Central memory CD8-positive, alpha-beta T cell (primary cell): Measurements from ENCODE around the gene RBP3.

Experiments
- ATAC-seq: fragments of 150-1000 bp; cut with Tn5 transposase; replicated peaks from 2 replicates; pipeline ENCODE4 v1.10.0; 2022; ENCODE audit warnings: mild to moderate bottlenecking, moderate FRiP score, moderate number of reproducible peaks; ENCODE audit not compliant: poor library complexity, severe bottlenecking; ENCODE audit errors: extremely low read depth
- DNase-seq, 2 donors: peaks; one replicate each; pipeline ENCODE4 v3.0.0; 2021; ENCODE audit warnings: low spot score in 2 of 2
- H3K27ac Mint-ChIP-seq: one replicate; pipeline ENCODE4 v1.8.0; 2022; ENCODE audit warnings: low read depth, mild to moderate bottlenecking, moderate library complexity, mixed read lengths
- H3K27me3 Mint-ChIP-seq: one replicate; pipeline ENCODE4 v1.8.0; 2022; ENCODE audit warnings: mixed read lengths
- H3K36me3 Mint-ChIP-seq: one replicate; pipeline ENCODE4 v1.8.0; 2022; ENCODE audit warnings: mild to moderate bottlenecking, moderate library complexity, mixed read lengths; ENCODE audit not compliant: insufficient read depth
- H3K4me1 Mint-ChIP-seq: one replicate; pipeline ENCODE4 v1.8.0; 2022; ENCODE audit warnings: mixed read lengths
- H3K4me3 Mint-ChIP-seq: one replicate; pipeline ENCODE4 v1.8.0; 2022; ENCODE audit warnings: mild to moderate bottlenecking, moderate library complexity, mixed read lengths
- H3K9me3 Mint-ChIP-seq: one replicate; pipeline ENCODE4 v1.8.0; 2022; ENCODE audit warnings: mixed read lengths

RBP3 gene

GRCh38 chr10:47400251-47400650, 52.1 kb downstream of the RBP3 start:
- Mint-ChIP-seq H3K27me3 (peaks cover 68% of the 10 kb centered on the region), H3K4me1 (no peaks in the 10 kb centered on the region), H3K36me3 (peaks cover 3% of the 10 kb centered on the region)

GRCh38 chr10:47400786-47401185, 52.6 kb downstream of the RBP3 start:
- ATAC-seq, result no peak
- no peak overlapping the region for H3K27ac Mint-ChIP-seq

More at GRCh38 chr10:47400251-47400650, 52.1 kb downstream of the RBP3 start:
- ATAC-seq, result no peak
- no peak overlapping the region for H3K27ac Mint-ChIP-seq
- no peak overlapping the region for H3K4me3 Mint-ChIP-seq
- H3K9me3 Mint-ChIP-seq, result no peaks in the 10 kb centered on the region
- DNase-seq, result no peak

GRCh38 chr10:47401210-47401609, 53.0 kb downstream of the RBP3 start:
- H3K27ac Mint-ChIP-seq, result no peak overlapping the region
- H3K9me3 Mint-ChIP-seq, result no peaks in the 10 kb centered on the region
- ATAC-seq, result no peak
- H3K27me3 Mint-ChIP-seq, result peaks cover 58% of the 10 kb centered on the region
- DNase-seq, result no peak
- H3K36me3 Mint-ChIP-seq, result peaks cover 3% of the 10 kb centered on the region
- H3K4me3 Mint-ChIP-seq, result no peak overlapping the region
- no peaks in the 10 kb centered on the region for H3K4me1 Mint-ChIP-seq

More at GRCh38 chr10:47400786-47401185, 52.6 kb downstream of the RBP3 start:
- Mint-ChIP-seq H3K36me3 (peaks cover 3% of the 10 kb centered on the region), H3K4me3 (no peak overlapping the region), H3K9me3 (no peaks in the 10 kb centered on the region), H3K27me3 (peaks cover 63% of the 10 kb centered on the region), H3K4me1 (no peaks in the 10 kb centered on the region)
- no peak for DNase-seq

GRCh38 chr10:47401874-47402640, 53.9 kb downstream of the RBP3 start:
- no peak for ATAC-seq
- peaks cover 3% of the 10 kb centered on the region for H3K36me3 Mint-ChIP-seq
- H3K27ac Mint-ChIP-seq, result no peak overlapping the region
- H3K9me3 Mint-ChIP-seq, result no peaks in the 10 kb centered on the region
- no peaks in the 10 kb centered on the region for H3K4me1 Mint-ChIP-seq
- DNase-seq, result no peak
- peaks cover 50% of the 10 kb centered on the region for H3K27me3 Mint-ChIP-seq
- no peak overlapping the region for H3K4me3 Mint-ChIP-seq

GRCh38 chr10:47402641-47403301, 54.6 kb downstream of the RBP3 start:
- Mint-ChIP-seq H3K36me3 (peaks cover 3% of the 10 kb centered on the region), H3K9me3 (no peaks in the 10 kb centered on the region), H3K4me1 (no peaks in the 10 kb centered on the region), H3K27me3 (peaks cover 46% of the 10 kb centered on the region), H3K27ac (no peak overlapping the region), H3K4me3 (no peak overlapping the region)
- DNase-seq (no peak), ATAC-seq (no peak)

- Mint-ChIP-seq H3K27me3 (peaks cover 37% of the 10 kb centered on the region), H3K27ac (no peak overlapping the region), H3K36me3 (peaks cover 3% of the 10 kb centered on the region), H3K9me3 (no peaks in the 10 kb centered on the region), H3K4me1 (no peaks in the 10 kb centered on the region), H3K4me3 (no peak overlapping the region)
- DNase-seq (no peak), ATAC-seq (peak; percentile 29)
Measured at GRCh38 chr10:47403446-47404318, 55.5 kb downstream of the RBP3 start.

- peaks cover 29% of the 10 kb centered on the region for H3K27me3 Mint-ChIP-seq
- DNase-seq (no peak), ATAC-seq (no peak)
- no peaks in the 10 kb centered on the region for H3K9me3 Mint-ChIP-seq
- no peaks in the 10 kb centered on the region for H3K4me1 Mint-ChIP-seq
- H3K27ac Mint-ChIP-seq, result no peak overlapping the region
- no peak overlapping the region for H3K4me3 Mint-ChIP-seq
- H3K36me3 Mint-ChIP-seq, result peaks cover 3% of the 10 kb centered on the region
Measured at GRCh38 chr10:47404446-47404845, 56.3 kb downstream of the RBP3 start.

- Mint-ChIP-seq H3K4me3 (no peak overlapping the region), H3K4me1 (no peaks in the 10 kb centered on the region), H3K9me3 (no peaks in the 10 kb centered on the region), H3K27ac (no peak overlapping the region), H3K27me3 (peaks cover 28% of the 10 kb centered on the region), H3K36me3 (peaks cover 3% of the 10 kb centered on the region)
- DNase-seq (no peak), ATAC-seq (no peak)
Measured at GRCh38 chr10:47404937-47405336, 56.8 kb downstream of the RBP3 start.

- ATAC-seq (no peak), DNase-seq (no peak)
- Mint-ChIP-seq H3K27ac (no peak overlapping the region), H3K9me3 (no peaks in the 10 kb centered on the region), H3K36me3 (peaks cover 3% of the 10 kb centered on the region), H3K4me1 (no peaks in the 10 kb centered on the region), H3K27me3 (peaks cover 22% of the 10 kb centered on the region), H3K4me3 (no peak overlapping the region)
Measured at GRCh38 chr10:47405857-47406547, 57.8 kb downstream of the RBP3 start.

- Mint-ChIP-seq H3K27ac (no peak overlapping the region), H3K9me3 (no peaks in the 10 kb centered on the region), H3K4me3 (no peak overlapping the region), H3K27me3 (peaks cover 17% of the 10 kb centered on the region), H3K36me3 (peaks cover 3% of the 10 kb centered on the region), H3K4me1 (no peaks in the 10 kb centered on the region)
- DNase-seq (no peak), ATAC-seq (no peak)
Measured at GRCh38 chr10:47406548-47406869, 58.3 kb downstream of the RBP3 start.

GRCh38 chr10:47406870-47407691, 58.9 kb downstream of the RBP3 start:
- H3K9me3 Mint-ChIP-seq, result no peaks in the 10 kb centered on the region
- H3K27me3 Mint-ChIP-seq, result peaks cover 11% of the 10 kb centered on the region

More at GRCh38 chr10:47406870-47407691, 58.9 kb downstream of the RBP3 start:
- no peak for ATAC-seq
- H3K4me1 Mint-ChIP-seq, result no peaks in the 10 kb centered on the region
- H3K4me3 Mint-ChIP-seq, result no peak overlapping the region
- no peak overlapping the region for H3K27ac Mint-ChIP-seq
- no peak for DNase-seq
- H3K36me3 Mint-ChIP-seq, result peaks cover 2% of the 10 kb centered on the region
